AG04450 (cell line): ENCODE data around the gene JUP. TPM values are rescaled to one million over a fixed set of nuclear protein-coding genes. Genes with fewer than 3 reads are reported as not detected.

Experiments used
- CTCF ChIA-PET: fragments of 300-600, 350-600 bp; formaldehyde crosslinking; extraction: SDS; loops from one replicate; lab custom pipeline; 2022; ENCODE audit warnings: antibody characterized with exemption, inconsistent platforms; lab: Charles Lee
- POLR2A ChIA-PET: fragments of 350-600 bp; formaldehyde crosslinking; extraction: SDS; loops from one replicate; lab custom pipeline; 2021; ENCODE audit warnings: antibody characterized with exemption, inconsistent platforms; lab: Yijun Ruan, JAX
- DNase-seq: peaks from one replicate; pipeline ENCODE4 v3.0.0-alpha.2; 2011; ENCODE audit warnings: low read depth, low spot score
- H3K27ac ChIP-seq: one replicate; pipeline ENCODE4 v1.5.1; 2012; ENCODE audit warnings: low read depth, low read length, control low read depth
- H3K27me3 ChIP-seq: one replicate; pipeline ENCODE4 v1.6.0; 2012; ENCODE audit warnings: low read length; ENCODE audit not compliant: control insufficient read depth, insufficient read depth
- H3K4me3 ChIP-seq: 2 replicates; pipeline ENCODE4 v1.5.1; 2011; ENCODE audit warnings: mild to moderate bottlenecking, low read depth, low read length, control low read depth
- H3K9me3 ChIP-seq: 2 replicates; pipeline ENCODE4 v1.5.1; 2012; ENCODE audit warnings: low read length; ENCODE audit not compliant: control insufficient read depth, insufficient read depth
- polyA plus RNA-seq: library from polyadenylated mRNA; depleted of rRNA; stranded (reverse); fragments of >200 nt; gene quantifications from 2 replicates; pipeline ENCODE4 v1.2.3, GENCODE V29; 2011
- TF ChIP-seq, protein P1 (sequence below): IDR thresholded peaks from 2 replicates; pipeline ENCODE4 v1.5.1; 2011; ENCODE audit warnings: low read depth, low read length, control low read depth, inconsistent platforms

Gene JUP
- polyA plus RNA-seq, 1 experiment = 13.5 TPM

GRCh38 chr17:41792845-41793783 lies 6.6 kb upstream of the JUP start:
- CTCF ChIA-PET = interaction anchor here (0.6 to 1.0 kb wide), 2 partner anchors 19 to 56 kb away, joined by 3 read pairs; partner anchors contain the start of gene P3H4
- Histone ChIP-seq H3K4me3 (no peak overlapping the region), H3K9me3 (no peaks in the 10 kb centered on the region), H3K27me3 (peaks cover 3% of the 10 kb centered on the region), H3K27ac (peak overlapping the region; percentile 73)
- TF ChIP-seq, protein P1, sequence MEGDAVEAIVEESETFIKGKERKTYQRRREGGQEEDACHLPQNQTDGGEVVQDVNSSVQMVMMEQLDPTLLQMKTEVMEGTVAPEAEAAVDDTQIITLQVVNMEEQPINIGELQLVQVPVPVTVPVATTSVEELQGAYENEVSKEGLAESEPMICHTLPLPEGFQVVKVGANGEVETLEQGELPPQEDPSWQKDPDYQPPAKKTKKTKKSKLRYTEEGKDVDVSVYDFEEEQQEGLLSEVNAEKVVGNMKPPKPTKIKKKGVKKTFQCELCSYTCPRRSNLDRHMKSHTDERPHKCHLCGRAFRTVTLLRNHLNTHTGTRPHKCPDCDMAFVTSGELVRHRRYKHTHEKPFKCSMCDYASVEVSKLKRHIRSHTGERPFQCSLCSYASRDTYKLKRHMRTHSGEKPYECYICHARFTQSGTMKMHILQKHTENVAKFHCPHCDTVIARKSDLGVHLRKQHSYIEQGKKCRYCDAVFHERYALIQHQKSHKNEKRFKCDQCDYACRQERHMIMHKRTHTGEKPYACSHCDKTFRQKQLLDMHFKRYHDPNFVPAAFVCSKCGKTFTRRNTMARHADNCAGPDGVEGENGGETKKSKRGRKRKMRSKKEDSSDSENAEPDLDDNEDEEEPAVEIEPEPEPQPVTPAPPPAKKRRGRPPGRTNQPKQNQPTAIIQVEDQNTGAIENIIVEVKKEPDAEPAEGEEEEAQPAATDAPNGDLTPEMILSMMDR = no peak
- no peak for DNase-seq
- POLR2A ChIA-PET = no interaction called here

DNA sequence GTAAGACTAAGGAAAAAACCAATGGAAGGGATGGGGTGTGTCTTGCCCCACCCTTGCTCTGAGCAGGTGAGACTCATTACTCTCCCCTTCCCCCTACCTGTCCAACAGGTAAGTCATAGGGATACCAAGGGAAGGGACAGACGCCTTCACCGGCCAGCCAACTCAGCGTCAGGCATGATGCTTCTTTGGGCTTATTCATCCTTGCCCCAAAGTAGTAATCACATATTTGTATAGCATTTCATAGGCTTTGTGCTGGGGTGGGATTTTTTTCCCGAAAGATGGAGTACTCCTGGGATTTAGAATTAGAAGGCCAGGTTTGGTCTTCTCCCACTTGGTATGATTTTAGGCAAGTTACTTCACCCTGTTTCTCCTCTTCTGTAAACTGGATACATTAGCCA lies 509 bp upstream of the JUP start:
- TF ChIP-seq, protein P1 = no peak
- Histone ChIP-seq H3K9me3 (no peaks in the 10 kb centered on the region; the same call in 1 of the 2 replicates), H3K27me3 (peaks cover 3% of the 10 kb centered on the region), H3K4me3 (peak overlapping the region; percentile 29; the same call in 1 of the 2 replicates), H3K27ac (no peak overlapping the region)
- CTCF ChIA-PET = interaction anchor here (0.5 to 2.5 kb wide), 18 partner anchors 8 to 1415 kb away, joined by 3 to 16 read pairs (median 4); partner anchors contain the start of genes KLHL11 and P3H4
- POLR2A ChIA-PET = interaction anchor here (0.6 to 1.9 kb wide), 9 partner anchors 9 to 98 kb away, joined by 3 to 27 read pairs (median 5); partner anchors contain the start of genes EIF1, FKBP10 and P3H4
- no peak for DNase-seq

DNA sequence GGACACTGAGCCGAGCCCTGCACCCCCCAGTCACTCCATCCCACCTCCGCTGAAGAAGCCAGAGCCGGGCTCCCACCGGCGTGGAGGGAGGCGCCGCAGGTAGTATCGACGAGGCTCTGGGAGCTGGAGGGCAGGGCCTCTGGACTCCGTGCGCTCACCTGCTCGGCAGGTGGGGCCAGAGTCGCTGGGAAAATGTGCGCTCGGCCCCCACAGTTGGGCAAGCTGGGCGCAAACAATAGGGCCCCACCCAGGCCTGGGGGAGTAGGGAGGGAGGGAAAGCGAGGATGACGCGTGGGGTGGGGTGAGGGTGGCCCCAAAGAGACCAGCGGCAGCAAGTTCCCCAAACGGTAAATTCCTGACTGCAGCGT lies 668 bp downstream of the JUP start:
- Histone ChIP-seq H3K27me3 (peaks cover 3% of the 10 kb centered on the region), H3K9me3 (no peaks in the 10 kb centered on the region; the same call in 1 of the 2 replicates), H3K4me3 (peak overlapping the region; percentile 78), H3K27ac (no peak overlapping the region)
- CTCF ChIA-PET = interaction anchor here (1.4 to 2.5 kb wide), 6 partner anchors 9 to 90 kb away, joined by 4 to 16 read pairs (median 10); no protein-coding TSS in a partner anchor
- DNase-seq = no peak
- TF ChIP-seq, protein P1 = no peak
- POLR2A ChIA-PET = interaction anchor here (0.6 to 1.9 kb wide), 5 partner anchors 8 to 97 kb away, joined by 3 to 27 read pairs (median 8); partner anchors contain the start of genes EIF1 and FKBP10

DNA sequence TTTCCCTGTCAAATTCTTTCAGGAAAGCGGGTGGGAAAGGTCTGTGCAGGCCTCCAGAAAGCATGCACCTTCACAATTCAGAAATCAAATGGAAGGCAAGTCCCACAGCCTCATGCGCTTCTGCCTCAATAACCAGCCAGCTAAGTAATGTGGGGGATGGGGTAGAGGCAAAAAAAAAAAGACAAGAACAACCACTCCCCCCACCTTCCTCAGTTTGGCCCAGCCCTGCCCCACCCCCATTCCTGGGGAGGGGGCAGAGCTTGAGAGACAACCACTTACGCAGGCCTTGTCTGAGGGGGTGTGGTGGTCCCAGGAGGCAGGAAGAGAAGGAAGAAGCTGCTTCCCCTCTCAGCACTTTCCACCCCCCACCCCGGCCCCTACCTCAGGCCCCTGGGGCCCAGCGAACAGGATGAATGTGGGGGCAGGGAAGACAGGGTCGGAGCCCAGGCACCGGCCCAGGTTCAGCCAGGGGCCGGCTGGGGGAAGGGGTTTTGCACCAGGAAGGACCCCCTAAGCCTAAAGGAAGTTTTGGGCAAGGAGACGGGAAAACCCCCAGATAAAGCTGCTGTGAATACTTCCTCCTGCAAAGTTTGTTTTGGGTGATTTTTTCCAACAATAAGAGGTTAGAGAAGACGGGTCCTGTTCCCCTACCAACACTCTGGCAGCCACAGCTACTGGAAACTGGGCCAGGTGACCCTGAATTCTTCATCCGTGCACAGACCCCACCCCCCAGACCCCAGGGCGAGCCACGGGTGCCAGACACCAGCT lies 1.2 kb downstream of the JUP start:
- POLR2A ChIA-PET = interaction anchor here (1.8 to 1.9 kb wide), 2 partner anchors 7 to 15 kb away, joined by 17 to 27 read pairs; no protein-coding TSS in a partner anchor
- TF ChIP-seq, protein P1 = no peak
- no peaks in the 10 kb centered on the region; the same call in 1 of the 2 replicates for H3K9me3 ChIP-seq
- H3K4me3 ChIP-seq = peak overlapping the region; percentile 78
- no peak for DNase-seq
- H3K27ac ChIP-seq = no peak overlapping the region
- H3K27me3 ChIP-seq = peaks cover 3% of the 10 kb centered on the region
- CTCF ChIA-PET = interaction anchor here (0.5 to 2.5 kb wide), 6 partner anchors 8 to 156 kb away, joined by 3 to 16 read pairs (median 10); no protein-coding TSS in a partner anchor
